GM10266 (cell line): ENCODE measurements around the gene LSR.

ENCODE experiments used
- DNase-seq: peaks from one replicate; pipeline ENCODE4 v3.0.0; 2012; ENCODE audit errors: extremely low spot score
- CTCF ChIP-seq: IDR thresholded peaks from 2 replicates; pipeline ENCODE4 v1.5.1; 2012; ENCODE audit warnings: mild to moderate bottlenecking, low read depth; ENCODE audit not compliant: control insufficient read depth, insufficient read depth; ENCODE audit errors: missing control alignments

Gene LSR

DNA sequence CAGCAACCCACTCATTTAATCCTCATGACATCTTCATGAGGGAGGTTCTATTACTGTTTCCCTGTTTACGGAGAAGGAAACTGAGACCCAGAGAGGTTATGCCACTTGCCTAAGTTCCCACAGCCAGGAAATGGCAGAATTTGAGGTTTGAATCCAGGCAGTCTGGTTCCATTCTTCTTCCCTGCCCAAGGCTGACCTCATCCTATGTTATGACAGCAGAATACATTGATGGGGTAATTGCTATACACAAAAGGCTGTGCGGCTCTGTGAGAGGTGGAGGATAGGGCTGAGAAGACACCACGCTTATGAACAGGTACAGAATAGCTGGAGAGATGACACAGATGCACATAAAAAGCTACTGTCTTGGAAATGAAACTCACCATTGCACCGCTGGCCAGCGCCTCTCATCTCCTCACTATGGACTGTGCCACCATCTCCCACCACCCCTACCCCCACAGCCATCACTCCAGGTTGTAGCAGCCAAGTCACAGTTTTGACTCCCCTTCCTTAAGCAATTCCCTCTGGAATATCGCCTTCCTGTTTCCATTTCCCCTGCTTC lies 54.6 kb downstream of the LSR start:
- TF ChIP-seq CTCF = no peak
- DNase-seq = no peak

- TF ChIP-seq CTCF = no peak
- no peak for DNase-seq
Measured at GRCh38 chr19:35304036-35304435, 55.2 kb downstream of the LSR start.

DNA sequence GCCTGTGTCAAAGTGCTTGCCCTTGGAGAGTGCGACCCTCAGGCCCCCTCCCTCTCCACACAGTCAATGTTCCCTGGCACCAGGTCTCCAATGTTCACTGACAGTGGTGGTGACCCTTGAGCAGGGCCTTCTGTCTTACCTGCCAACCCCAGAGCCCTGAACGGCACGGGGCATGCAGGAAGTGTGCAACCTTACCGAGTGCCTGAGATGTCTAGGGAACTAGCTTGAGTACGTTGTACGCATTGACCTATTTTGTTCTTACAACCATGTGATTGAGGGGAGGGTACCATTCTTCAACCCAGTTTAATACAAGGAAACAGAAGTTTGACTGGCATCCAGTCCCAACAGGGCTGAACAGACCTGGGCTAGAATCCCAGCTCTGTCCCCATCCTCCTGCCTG lies 56.4 kb downstream of the LSR start:
- no peak for DNase-seq
- TF ChIP-seq CTCF = no peak

DNA sequence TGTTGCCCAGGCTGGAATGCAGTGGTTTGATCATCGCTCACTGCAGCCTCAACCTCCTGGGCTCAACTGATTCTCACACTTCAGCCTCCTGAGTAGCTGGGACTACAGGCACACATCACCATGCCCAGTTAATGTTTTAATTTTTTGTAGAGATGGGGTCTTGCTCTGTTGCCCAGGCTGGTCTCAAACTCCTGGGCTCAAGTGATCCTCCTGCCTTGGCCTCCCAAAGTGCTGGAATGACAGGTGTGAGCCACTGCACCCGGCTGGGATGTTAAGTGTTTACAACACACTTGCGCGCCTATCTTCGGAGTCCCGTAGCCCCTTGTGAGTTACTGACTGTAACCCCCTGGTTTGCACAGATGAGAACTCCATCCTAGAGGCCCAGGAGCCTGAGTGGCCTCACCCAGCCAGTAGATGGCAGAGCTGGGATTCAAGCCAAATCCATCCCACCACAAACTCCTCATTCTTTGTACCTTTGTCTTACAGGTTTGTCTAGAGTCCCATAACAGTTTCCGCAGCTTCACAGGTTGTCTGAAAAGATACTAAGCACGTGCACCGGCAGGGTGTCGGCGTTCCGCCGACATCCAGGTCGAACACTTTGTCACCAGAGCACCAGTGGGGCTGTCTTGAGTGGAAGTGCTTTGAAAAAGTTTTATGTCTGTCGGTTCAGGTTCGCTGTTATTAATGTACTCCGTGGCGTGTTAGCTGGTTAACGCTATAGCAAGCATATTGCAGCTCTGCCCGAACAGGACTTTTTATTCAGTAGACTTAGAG lies 57.9 kb downstream of the LSR start:
- peak; percentile 49 for TF ChIP-seq CTCF
- DNase-seq = peak; percentile 58

DNA sequence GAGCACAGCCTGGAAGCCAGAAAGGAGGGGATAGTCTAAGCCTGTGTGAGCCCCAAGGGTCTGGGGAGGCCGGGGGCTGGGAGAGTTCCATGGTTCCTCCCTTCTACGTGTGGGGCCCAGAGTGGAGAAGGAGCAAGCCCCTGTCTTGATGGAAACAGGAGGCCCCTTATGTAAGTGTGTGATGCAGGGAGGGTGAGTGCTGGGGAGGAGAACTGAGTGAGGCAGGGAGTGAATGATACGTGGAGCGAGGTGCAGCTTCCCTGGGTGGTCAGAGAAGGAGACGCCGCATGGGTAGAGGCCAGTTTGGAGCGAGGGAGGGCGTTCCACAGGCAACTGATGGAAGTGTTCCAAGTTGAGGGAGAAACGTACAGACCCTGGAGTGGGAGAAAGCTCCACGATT lies 59.1 kb downstream of the LSR start:
- no peak for TF ChIP-seq CTCF
- DNase-seq = no peak

GRCh38 chr19:35308910-35309309 lies 60.1 kb downstream of the LSR start:
- TF ChIP-seq CTCF = no peak
- DNase-seq = no peak
